Effector CD8-positive, alpha-beta T cell (primary cell): ENCODE data around the gene ZNRF2.

Experiments used
- DNase-seq: peaks from one replicate; lab custom pipeline; 2025; lab: John Stamatoyannopoulos, UW

ZNRF2 gene

GRCh38 chr7:30321882-30322192, 37.4 kb downstream of the ZNRF2 start:
- no peak for DNase-seq

- no peak for DNase-seq
These were observed 38.0 kb downstream of the ZNRF2 start for GRCh38 chr7:30322271-30323005.

- DNase-seq = no peak
These were observed 38.6 kb downstream of the ZNRF2 start for GRCh38 chr7:30323006-30323355.

DNA sequence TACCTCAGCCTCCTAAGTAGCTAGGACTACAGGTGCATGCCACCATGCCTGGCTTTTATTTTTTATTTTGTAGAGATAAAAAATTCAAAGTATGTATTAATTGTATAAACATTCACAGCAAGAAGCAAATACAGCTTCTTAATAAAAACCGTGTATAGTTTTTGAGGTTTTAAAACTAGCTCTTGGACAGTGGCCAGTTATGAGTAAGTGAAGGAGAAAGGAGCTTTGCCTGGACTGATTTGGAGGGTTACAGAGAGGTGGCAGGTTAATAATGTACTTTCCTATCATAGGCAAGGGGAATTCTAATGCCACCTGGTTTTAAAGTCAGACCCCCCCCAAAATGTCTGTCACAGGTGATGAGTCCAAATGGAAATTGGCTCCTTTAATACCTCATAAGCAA, 43.4 kb downstream of the ZNRF2 start:
- DNase-seq = no peak

GRCh38 chr7:30328381-30328780, 44.0 kb downstream of the ZNRF2 start:
- DNase-seq = no peak

GRCh38 chr7:30329716-30330115, 45.3 kb downstream of the ZNRF2 start:
- no peak for DNase-seq

GRCh38 chr7:30330134-30331111, 46.0 kb downstream of the ZNRF2 start:
- no peak for DNase-seq

DNA sequence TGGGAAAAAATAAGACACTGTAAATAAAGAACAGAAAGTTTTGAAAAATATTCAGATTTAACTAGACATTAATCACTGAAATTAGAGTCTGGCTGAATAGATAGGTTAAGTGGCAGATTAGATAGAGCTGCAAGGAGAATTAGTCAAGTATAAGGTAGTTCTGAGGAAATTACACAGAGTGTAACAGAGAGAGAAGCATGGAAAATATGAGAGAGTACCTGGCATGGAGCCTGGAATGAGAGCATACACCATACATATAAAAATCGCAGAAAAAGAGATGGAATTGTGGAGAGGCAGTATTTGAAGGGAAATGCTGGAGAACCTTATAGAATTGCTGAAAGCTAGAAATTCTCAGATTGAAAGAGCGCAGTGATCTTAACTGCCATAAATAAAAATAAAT, 46.9 kb downstream of the ZNRF2 start:
- DNase-seq = no peak

DNA sequence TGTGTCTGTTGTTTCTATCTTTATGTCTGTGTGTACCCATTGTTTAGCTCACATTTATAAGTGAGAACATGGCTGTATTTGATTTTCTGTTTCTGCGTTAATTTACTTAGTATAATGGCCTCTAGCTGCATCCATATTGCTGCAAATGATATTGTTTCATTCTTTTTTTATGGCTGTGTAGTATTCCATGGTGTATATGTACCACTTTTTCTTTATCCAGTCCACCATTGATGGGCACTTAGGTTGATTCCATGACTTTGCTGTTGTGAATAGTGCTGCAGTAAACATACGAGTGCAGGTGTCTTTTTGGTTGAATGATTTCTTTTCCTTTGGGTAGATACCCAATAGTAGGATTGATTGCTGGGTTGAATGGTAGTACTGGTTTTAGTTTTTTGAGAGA, 48.2 kb downstream of the ZNRF2 start:
- no peak for DNase-seq

- no peak for DNase-seq
These were observed 51.5 kb downstream of the ZNRF2 start for GRCh38 chr7:30335763-30336487.

- DNase-seq = no peak
These were observed 60.1 kb downstream of the ZNRF2 start for GRCh38 chr7:30344513-30344912.

GRCh38 chr7:30347226-30348082, 63.1 kb downstream of the ZNRF2 start:
- DNase-seq = no peak

DNA sequence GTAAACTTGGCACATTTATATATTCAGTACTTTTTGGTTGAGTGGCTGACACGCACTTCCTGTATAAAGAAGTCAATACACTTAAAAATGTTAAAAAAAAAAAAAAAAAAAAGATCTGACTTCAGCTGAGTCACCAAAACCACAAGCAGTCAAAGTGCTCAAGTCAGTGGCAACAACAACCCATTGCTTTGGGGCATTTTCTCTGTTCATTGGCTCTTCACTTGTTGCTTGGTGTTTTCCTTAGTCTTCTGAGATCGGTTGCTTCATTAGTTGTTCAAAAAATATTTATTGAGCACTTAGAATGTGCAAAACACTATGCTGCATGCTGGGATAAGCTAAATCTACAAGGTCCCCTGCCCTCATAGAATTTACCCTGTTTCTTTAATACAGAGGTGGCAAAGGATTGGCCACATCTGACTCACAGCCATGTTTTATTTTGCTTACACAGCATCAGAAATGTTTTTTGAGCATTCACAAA, 63.7 kb downstream of the ZNRF2 start:
- peak; percentile 3 for DNase-seq

GRCh38 chr7:30349170-30349569, 64.8 kb downstream of the ZNRF2 start:
- no peak for DNase-seq

DNA sequence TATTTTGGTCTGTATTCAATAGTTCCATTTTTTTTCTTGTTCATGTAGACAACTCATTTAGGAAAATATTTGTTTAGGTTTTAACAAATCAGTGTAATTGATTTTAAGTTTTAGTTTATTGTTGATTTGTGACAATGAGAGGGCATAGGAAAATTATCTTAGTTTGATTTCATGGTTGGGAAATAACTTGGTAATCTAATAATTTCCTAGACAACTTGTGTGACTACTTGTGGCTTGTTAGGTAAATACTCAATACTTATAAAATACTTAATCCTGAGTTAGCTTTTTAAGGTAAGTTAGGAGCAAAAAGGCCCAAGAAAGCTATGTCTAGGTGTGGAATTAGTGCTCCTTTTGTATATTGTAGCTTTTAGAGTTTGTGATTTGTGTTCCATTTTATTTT, 65.4 kb downstream of the ZNRF2 start:
- DNase-seq = no peak

GRCh38 chr7:30351286-30351685, 66.9 kb downstream of the ZNRF2 start:
- no peak for DNase-seq

- DNase-seq = no peak
These were observed 67.3 kb downstream of the ZNRF2 start for GRCh38 chr7:30351724-30352123.

GRCh38 chr7:30352169-30352568, 67.8 kb downstream of the ZNRF2 start:
- no peak for DNase-seq

GRCh38 chr7:30353532-30353931, 69.1 kb downstream of the ZNRF2 start:
- DNase-seq = no peak

GRCh38 chr7:30353932-30354607, 69.7 kb downstream of the ZNRF2 start:
- no peak for DNase-seq

DNA sequence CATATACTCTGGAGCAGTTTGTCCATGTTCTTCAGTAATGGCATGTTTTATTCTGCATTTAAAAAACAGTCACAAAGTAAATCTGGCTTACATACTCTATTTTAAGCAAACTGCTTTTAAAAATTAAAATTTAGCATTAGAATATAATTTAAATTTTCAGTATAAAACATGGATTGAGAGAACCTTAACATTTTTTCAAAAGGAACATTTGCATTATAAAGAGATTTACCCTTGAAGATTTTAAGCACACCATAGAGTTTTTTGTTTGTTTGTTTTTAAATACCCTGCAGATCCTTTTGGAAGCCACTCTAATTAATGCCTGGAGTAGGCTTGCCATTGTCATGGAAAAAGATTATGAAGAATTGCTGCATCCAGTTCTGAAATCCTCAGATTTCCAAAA, 70.4 kb downstream of the ZNRF2 start:
- DNase-seq = no peak
